T-helper 22 cell (primary cell): ENCODE data around the gene PRICKLE2.

ENCODE experiments used
- DNase-seq: peaks from one replicate; pipeline ENCODE4 v3.0.0-alpha.2; 2020; ENCODE audit warnings: low read depth

PRICKLE2 gene

GRCh38 chr3:64046592-64046991, 178.7 kb downstream of the PRICKLE2 start:
- no peak for DNase-seq

- no peak for DNase-seq
Measured at GRCh38 chr3:64042952-64043351, 182.3 kb downstream of the PRICKLE2 start.
